GM19455 (cell line): ENCODE measurements around the gene SRGN.
"Not testable (repeated sequence)": the region's sequence is repeated elsewhere in the genome, so short reads cannot be mapped to it uniquely, and the experiment has no call there.

Experiments
- ATAC-seq: cut with Tn5 transposase; IDR thresholded peaks from one replicate; pipeline ENCODE4 v1.9.1; 2021; ENCODE audit not compliant: unreplicated experiment

SRGN gene

DNA sequence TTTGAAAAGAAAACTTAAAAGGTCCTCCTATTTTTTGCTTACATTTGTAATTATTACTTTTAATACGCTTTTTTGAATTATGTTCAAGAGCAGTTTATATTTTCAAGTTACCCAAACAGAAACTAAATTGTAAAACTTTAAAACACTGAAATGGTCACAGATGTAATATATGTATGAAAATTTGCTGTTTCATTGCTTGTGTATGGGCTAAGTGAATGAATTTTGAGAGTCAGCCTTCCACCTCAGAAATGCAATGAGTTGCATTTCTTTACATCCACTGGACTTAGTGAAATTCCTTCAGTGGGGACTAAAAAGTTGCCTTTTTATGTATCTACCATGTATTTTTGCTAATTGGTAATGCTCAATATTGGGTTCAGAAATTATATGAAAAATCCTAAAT, 37.7 kb downstream of the SRGN start:
- no peak for ATAC-seq

DNA sequence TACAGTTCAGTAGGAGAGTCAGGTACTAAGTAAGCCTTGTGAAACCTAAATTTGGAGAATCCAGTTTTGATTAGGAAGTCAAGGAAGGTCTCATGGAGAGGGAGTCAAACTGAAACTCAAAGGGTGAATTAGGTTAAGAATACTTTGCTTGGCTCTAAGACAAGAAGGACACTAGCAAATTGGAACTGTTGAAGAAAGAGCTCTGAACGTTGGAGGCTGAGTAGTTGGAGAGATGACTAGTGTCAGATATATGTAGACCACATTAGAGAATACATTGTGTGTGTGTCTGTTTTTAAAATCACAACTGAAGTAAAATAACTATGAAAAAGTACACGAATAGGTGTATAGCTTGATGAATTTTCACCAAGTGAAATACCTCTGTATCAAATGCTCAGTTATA, 42.3 kb downstream of the SRGN start:
- no peak for ATAC-seq

DNA sequence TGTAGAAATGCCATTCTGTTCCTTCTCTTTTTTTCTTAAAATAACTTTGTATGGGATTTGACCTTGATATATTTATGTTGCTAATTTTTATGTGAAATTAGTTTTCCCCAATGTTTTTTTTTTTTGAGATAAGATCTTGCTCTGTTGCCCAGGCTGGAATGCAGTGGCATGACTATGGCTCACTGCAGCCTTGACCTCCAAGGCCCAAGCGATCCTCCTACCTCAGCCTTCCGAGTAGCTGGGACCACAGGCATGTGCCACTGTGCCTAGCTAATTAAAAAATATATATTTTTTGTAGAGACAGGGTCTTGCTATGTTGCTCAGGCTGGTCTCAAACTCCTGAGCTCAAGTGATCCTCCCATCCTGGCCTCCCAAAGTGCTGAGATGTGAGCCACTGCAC, 52.1 kb downstream of the SRGN start:
- no peak for ATAC-seq

DNA sequence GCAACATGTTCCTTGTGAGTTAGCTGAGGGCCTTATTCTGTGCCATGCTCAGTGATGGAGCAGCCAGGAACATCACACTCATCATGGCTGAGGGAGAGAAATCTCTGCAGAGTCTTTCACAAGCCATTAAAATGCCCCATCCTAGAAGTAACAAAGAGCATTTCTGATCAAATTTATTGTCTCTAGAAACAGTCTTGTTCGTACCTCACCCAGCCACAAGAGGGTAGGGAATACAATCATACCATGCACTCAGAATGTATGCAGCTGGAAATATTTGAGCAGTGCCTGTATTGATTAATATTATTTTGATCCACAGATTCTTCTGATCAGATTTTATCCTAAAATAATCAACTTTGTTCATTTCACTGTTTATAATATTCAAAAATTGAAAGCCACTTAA, 53.4 kb downstream of the SRGN start:
- no peak for ATAC-seq

GRCh38 chr10:69142074-69142473, 54.2 kb downstream of the SRGN start:
- not testable (repeated sequence) for ATAC-seq

GRCh38 chr10:69142983-69143382, 55.1 kb downstream of the SRGN start:
- no peak for ATAC-seq

DNA sequence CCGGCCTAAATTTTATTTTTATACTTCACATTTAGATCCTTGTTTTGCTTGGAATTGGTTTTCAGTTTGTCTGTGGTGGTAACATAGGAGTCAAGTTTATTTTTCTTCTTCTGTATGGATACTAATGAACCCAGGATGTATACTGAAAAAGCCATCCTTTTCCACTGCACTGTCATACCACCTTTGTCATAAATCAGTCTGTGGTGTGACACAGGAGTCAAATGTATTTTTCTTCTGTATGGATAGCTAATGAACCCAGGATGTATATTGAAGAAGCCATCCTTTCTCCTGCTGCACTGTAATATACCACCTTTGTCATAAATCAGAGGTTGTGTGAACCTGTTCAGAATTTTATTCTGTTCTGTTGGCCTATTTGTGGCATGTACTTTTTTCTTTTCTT, 57.4 kb downstream of the SRGN start:
- ATAC-seq, result no peak

GRCh38 chr10:69145864-69146263, 58.0 kb downstream of the SRGN start:
- no peak for ATAC-seq

DNA sequence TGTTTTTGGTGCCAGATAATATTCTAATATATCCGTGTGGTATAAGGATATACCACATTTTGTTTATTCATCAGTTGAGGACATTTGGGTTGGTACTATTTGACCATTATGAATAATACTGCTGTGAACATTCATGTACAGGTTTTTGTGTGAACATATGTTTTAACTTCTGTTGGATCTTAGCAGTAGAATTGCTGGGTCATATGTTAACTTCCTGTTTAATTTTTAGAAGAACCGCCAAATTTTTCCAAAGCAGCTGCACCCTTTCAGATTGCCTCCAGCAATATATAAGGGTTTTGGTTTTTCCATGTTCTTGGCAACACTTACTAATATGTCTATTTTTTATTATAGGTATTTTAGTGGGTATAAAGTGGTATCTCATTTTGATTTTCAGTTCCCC, 58.9 kb downstream of the SRGN start:
- no peak for ATAC-seq

DNA sequence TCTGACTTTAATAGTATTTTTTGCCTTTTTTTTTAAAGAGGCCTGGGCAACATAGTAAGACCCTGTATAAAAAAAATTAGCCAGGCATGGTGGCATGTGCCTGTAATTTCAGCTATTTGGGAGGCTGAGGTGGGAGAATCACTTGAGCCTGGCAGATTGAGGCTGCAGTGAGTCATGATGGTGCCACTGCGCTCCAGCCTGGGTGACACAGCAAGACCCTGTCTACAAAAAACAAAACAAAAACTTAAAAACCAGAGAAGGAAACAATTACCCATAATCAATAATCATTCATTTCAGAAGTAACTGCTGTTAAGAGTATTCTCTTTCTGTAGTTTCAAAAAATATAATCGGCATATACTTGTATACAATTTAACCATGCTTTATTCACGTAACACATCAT, 64.1 kb downstream of the SRGN start:
- no peak for ATAC-seq

- ATAC-seq, result no peak
Measured at GRCh38 chr10:69153227-69153626, 65.3 kb downstream of the SRGN start.
